Lung (tissue), 12 donors: ENCODE measurements around the gene TBC1D3B. TPM values are rescaled to one million over a fixed set of nuclear protein-coding genes. Genes with fewer than 3 reads are reported as not detected.

Experiments used
- ATAC-seq: fragments of 200-7000 bp; cut with Tn5 transposase; one replicate; pipeline ENCODE4 v1.9.1; 2020; ENCODE audit warnings: moderate number of reproducible peaks; ENCODE audit not compliant: insufficient read depth, low FRiP score
- DNase-seq, 3 donors: peaks; one replicate each; pipeline ENCODE4 v3.0.0-alpha.2; 2013 to 2017
- H3K27ac ChIP-seq, 2 donors: one replicate each; pipeline ENCODE4 v1.5.1; 2013; ENCODE audit warnings: mild to moderate bottlenecking in 2 of 2, moderate library complexity in 2 of 2, control low read depth in 1 of 2, inconsistent platforms in 1 of 2, low read depth in 1 of 2, low read length in 1 of 2
- H3K27me3 ChIP-seq, 3 donors: one replicate each; pipeline ENCODE4 v1.5.1; 2013; ENCODE audit warnings: low read length in 2 of 3; ENCODE audit not compliant: control insufficient read depth in 3 of 3, insufficient read depth in 3 of 3
- H3K36me3 ChIP-seq, 4 donors: one replicate each; pipeline ENCODE4 v1.5.1; 2013; ENCODE audit warnings: low read length in 4 of 4, mild to moderate bottlenecking in 1 of 4, moderate library complexity in 1 of 4; ENCODE audit not compliant: control insufficient read depth in 4 of 4, insufficient read depth in 4 of 4
- H3K4me1 ChIP-seq, 5 donors: one replicate each; pipeline ENCODE4 v1.5.1; 2013; ENCODE audit warnings: low read length in 5 of 5, mild to moderate bottlenecking in 2 of 5, moderate library complexity in 1 of 5; ENCODE audit not compliant: control insufficient read depth in 5 of 5, insufficient read depth in 5 of 5
- H3K4me3 ChIP-seq: one replicate; pipeline ENCODE4 v1.5.1; 2013; ENCODE audit warnings: mild to moderate bottlenecking, control low read depth, moderate library complexity
- H3K9ac ChIP-seq, 2 donors: one replicate each; pipeline ENCODE4 v1.5.1; 2013; ENCODE audit warnings: low read length in 2 of 2, control low read depth in 1 of 2; ENCODE audit not compliant: insufficient read depth in 1 of 2
- H3K9me3 ChIP-seq, 4 donors: one replicate each; pipeline ENCODE4 v1.5.1; 2013; ENCODE audit warnings: low read length in 3 of 4, mild to moderate bottlenecking in 1 of 4, moderate library complexity in 1 of 4; ENCODE audit not compliant: control insufficient read depth in 4 of 4, insufficient read depth in 3 of 4
- WGBS, 2 donors: extraction: QIAGEN DNeasy Blood & Tissue Kit; methylation state at CpG; one replicate each; pipeline ENCODE4 v1.1.7; 2013; 5-methylcytosine and 5-hydroxymethylcytosine counted together
- polyA plus RNA-seq, 2 donors: library from polyadenylated mRNA; stranded (reverse); fragments of 200-250 nt; gene quantifications; one replicate each; pipeline ENCODE4 v1.2.1, GENCODE V29; 2013
- total RNA-seq, 2 donors: library from RNA; depleted of rRNA in 1 of 2; stranded (reverse); fragments of >200 nt in 1 of 2; gene quantifications; one replicate each; pipeline ENCODE4 v1.2.1, GENCODE V29; 2014 to 2021
- TF ChIP-seq, protein P1 (sequence below): IDR thresholded peaks from 2 replicates; pipeline ENCODE4 v1.5.1; 2012; ENCODE audit warnings: mild to moderate bottlenecking; ENCODE audit errors: control extremely low read depth, extremely low read depth
- donor health status: control.
- donor health status: control.
- donor health status: Bipolar disorder and iron deficiency.
- donor health status: healthy.
- donor health status: DM: yes; HTN: yes; CAD: no.

TBC1D3B gene
- total and polyA plus RNA-seq, 4 donors: 1.6 to 7.5 (median 3.0) TPM

DNA sequence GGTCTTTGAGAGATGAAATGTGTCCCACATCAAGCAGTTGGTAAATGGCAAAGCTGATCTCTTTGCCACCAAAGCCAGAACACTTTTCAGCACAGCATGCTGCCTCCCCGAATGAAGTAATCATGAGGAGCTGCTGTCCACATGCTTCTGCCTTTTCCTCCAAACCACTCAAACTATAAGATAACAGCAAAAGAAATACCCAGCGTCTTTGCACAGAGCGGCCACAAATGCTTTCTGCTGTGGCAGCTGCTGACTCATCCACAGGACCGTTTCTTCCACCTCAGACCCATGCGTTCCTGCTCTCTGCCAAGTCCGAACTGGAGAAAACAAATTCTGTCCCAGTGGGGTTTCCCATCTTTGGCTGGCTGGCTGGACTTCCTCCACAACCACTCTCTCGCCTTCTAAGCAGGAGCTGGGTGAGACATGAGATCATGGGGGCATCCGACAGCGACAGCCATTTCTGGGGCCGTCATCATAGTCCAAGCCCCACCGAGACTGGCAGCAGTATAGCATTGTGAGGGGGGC lies 27.1 kb downstream of the TBC1D3B start:
- Histone ChIP-seq H3K27me3 (peaks cover 0 to 8% (median 2%) of the 10 kb centered on the region in 3 donors), H3K4me3 (no peak overlapping the region), H3K9ac (no peak overlapping the region), H3K9me3 (no peaks in the 10 kb centered on the region), H3K4me1 (peaks cover 0 to 4% (median 0%) of the 10 kb centered on the region in 5 donors), H3K27ac (no peak overlapping the region), H3K36me3 (no peaks in the 10 kb centered on the region)
- TF ChIP-seq, protein P1, sequence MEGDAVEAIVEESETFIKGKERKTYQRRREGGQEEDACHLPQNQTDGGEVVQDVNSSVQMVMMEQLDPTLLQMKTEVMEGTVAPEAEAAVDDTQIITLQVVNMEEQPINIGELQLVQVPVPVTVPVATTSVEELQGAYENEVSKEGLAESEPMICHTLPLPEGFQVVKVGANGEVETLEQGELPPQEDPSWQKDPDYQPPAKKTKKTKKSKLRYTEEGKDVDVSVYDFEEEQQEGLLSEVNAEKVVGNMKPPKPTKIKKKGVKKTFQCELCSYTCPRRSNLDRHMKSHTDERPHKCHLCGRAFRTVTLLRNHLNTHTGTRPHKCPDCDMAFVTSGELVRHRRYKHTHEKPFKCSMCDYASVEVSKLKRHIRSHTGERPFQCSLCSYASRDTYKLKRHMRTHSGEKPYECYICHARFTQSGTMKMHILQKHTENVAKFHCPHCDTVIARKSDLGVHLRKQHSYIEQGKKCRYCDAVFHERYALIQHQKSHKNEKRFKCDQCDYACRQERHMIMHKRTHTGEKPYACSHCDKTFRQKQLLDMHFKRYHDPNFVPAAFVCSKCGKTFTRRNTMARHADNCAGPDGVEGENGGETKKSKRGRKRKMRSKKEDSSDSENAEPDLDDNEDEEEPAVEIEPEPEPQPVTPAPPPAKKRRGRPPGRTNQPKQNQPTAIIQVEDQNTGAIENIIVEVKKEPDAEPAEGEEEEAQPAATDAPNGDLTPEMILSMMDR: no peak
- WGBS, 2 donors: 49 to 54% methylated on average over 11 of the region's 11 CpGs
- DNase-seq (peak in 1 of 3 donors; percentile 14), ATAC-seq (no peak)

DNA sequence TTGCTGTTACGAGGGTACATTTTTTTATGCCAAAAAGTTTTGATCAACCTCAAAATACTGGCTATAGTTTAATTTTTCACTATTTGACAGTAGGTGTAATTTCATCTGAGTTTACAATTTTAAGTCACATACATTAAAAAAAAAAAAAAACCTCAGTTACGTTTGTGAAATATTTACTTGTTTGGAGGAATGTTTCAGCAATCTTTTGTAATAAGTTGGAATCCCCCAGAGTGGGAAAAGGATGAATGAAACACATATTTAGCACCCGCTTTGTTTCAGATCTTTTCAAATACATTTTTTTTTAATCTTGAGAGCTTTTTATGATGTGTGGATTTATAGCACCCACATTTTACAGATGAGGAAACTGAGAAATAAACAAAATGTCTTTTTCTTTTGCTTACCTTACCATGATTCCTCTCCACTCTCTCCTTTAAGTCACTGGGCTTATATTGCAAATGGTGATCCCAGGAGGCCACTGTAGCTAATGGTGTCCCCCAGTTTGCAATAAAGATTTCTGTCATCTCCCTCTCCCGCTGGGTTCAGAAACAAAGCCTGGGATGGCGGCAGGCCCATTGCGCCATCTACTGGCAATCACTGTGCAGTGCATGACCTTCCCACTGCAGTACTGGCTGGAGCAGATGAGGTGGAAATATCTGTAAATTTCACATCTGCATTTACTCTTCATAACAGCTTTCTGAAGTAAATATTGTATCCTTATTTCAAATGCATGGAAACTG lies 27.7 kb downstream of the TBC1D3B start:
- ATAC-seq (no peak), DNase-seq (peak; percentile 64 to 81 (median 70))
- H3K27ac ChIP-seq: no peak overlapping the region
- 34 to 38% methylated on average over 6 of the region's 6 CpGs for WGBS, 2 donors
- TF ChIP-seq, protein P1: peak; percentile 100
- H3K27me3 ChIP-seq: peaks cover 0 to 8% (median 2%) of the 10 kb centered on the region in 3 donors
- no peaks in the 10 kb centered on the region for H3K9me3 ChIP-seq
- peaks cover 0 to 4% (median 0%) of the 10 kb centered on the region in 5 donors for H3K4me1 ChIP-seq
- H3K36me3 ChIP-seq: no peaks in the 10 kb centered on the region
- H3K9ac ChIP-seq: no peak overlapping the region
- no peak overlapping the region for H3K4me3 ChIP-seq

DNA sequence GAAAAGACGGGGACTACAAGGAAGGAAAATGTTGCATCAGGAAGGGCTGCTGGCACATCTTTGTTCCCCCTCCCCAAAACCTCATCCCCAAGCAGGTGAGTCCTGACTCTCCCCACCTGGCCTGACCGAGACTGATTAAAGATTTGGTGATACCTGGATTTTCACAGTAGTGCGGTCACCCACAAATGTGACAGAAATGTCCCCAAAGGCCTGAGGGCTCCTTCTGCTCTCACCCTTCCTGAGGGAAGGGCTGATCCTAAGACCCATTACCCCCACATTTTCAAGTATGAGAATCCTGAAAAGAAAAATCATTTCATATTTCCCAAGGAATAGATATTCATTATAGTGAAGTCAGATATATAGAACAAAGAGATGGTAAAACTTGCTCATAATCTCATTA lies 28.8 kb downstream of the TBC1D3B start:
- no peak for ATAC-seq
- peaks cover 0 to 4% (median 0%) of the 10 kb centered on the region in 5 donors for H3K4me1 ChIP-seq
- no peaks in the 10 kb centered on the region for H3K9me3 ChIP-seq
- no peak overlapping the region for H3K9ac ChIP-seq
- no peak for DNase-seq
- H3K27me3 ChIP-seq: peaks cover 0 to 7% (median 2%) of the 10 kb centered on the region in 3 donors
- H3K4me3 ChIP-seq: no peak overlapping the region
- TF ChIP-seq, protein P1: no peak
- no peaks in the 10 kb centered on the region for H3K36me3 ChIP-seq
- WGBS, 2 donors: 80 to 82% methylated on average over 3 of the region's 3 CpGs
- H3K27ac ChIP-seq: no peak overlapping the region
